Peyer's patch (tissue), 4 donors: Measurements from ENCODE around the gene CD48. TPM values are rescaled to one million over a fixed set of nuclear protein-coding genes. Genes with fewer than 3 reads are reported as not detected.
A peak's percentile ranks its signal among the peaks of the same experiment; 100 is the strongest.

Source experiments
- DNase-seq, 3 donors: peaks; one replicate each; pipeline ENCODE4 v3.0.0-alpha.2; 2017 to 2019
- H3K27ac ChIP-seq, 4 donors: fragments of 200-600 bp; sonication (generic); one replicate each; pipeline ENCODE4 v1.5.1; 2016 to 2019
- H3K27me3 ChIP-seq, 2 donors: fragments of 200-600 bp; sonication (generic); one replicate each; pipeline ENCODE4 v1.5.1; 2019
- H3K36me3 ChIP-seq, 3 donors: fragments of 200-600 bp; sonication (generic); one replicate each; pipeline ENCODE4 v1.5.1; 2016 to 2019
- H3K4me1 ChIP-seq, 4 donors: fragments of 200-600 bp; sonication (generic); one replicate each; pipeline ENCODE4 v1.5.1; 2016 to 2019
- H3K4me3 ChIP-seq, 4 donors: fragments of 200-600 bp; sonication (generic); 1 replicate in 3 of 4; 2 replicates in 1 of 4; pipeline ENCODE4 v1.5.1; 2016 to 2019; ENCODE audit warnings: mild to moderate bottlenecking in 1 of 4
- H3K9me3 ChIP-seq, 4 donors: fragments of 200-600 bp; sonication (generic); one replicate each; pipeline ENCODE4 v1.5.1; 2016 to 2019; ENCODE audit warnings: mild to moderate bottlenecking in 1 of 4
- POLR2A ChIP-seq, 2 donors: fragments of 450-650 bp; IDR thresholded peaks; one replicate each; pipeline ENCODE4 v1.5.1; 2017; ENCODE audit warnings: antibody characterized with exemption in 2 of 2, mild to moderate bottlenecking in 2 of 2, moderate library complexity in 2 of 2
- total RNA-seq, 4 donors: library from RNA; depleted of rRNA; stranded (reverse); fragments of >200 nt; gene quantifications; one replicate each; pipeline ENCODE4 v1.1.0, GENCODE V29; 2016
- TF ChIP-seq, protein P1 (sequence below), 6 experiments: fragments of 450-650 bp in 4 of 6; fragments of 200-600 bp in 2 of 6; sonication (generic) in 1 of 6; IDR thresholded peaks; one replicate each; pipeline ENCODE4 v1.5.1; 2017 to 2019; ENCODE audit warnings: antibody characterized with exemption in 6 of 6, mild to moderate bottlenecking in 3 of 6, moderate library complexity in 1 of 6

Gene CD48
- total RNA-seq, 4 donors from 2014 or later: 1.4 to 84.2 (median 9.9) TPM

DNA sequence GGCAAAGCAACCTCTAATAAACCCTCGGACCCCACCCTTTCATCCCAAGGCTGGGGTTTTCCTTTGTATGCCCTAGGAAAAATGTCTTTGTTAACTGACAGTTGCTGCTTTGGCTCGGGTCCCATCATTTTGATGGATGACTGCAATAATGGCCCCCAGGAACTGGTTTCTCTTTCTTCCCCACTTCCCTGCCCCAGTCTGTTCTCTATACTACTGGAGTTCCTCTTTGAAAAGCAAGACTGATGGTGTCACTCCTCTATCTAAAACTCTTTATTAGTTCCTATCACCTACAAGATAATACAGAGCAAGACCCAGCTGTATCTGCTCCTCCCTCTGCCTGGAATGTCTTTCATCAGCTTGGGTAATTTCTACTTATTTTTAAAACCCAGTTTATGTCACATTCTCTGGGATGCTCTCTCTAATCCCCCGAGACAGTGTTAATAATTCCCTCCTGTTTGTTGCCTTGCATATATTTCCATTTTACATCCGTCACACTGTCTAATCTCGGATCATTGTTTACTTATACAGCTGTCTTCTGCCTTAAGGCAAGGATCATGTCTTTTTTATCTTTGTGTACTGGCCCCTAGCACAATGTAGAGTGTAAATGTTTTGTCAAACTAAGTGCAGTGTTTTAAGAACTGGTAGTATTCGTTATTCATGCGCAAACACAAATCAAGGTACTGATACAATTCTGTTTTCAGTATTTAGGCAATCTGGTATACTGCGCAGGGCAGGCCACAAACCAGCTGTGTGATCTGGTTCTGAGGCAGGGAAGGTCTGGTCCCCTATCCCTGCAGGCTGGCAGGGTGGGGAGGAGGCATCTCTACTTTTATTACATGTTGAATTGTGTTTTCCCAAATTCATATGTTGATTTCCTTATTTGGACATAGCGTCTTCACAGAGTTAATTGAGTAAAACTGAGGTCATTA lies 80.8 kb downstream of the CD48 start:
- H3K27ac ChIP-seq: peak overlapping the region; percentile 26 to 65 (median 58)
- H3K9me3 ChIP-seq: no peaks in the 10 kb centered on the region
- DNase-seq: no peak
- no peaks in the 10 kb centered on the region for H3K4me1 ChIP-seq
- no peak overlapping the region for H3K4me3 ChIP-seq
- no peaks in the 10 kb centered on the region for H3K27me3 ChIP-seq
- TF ChIP-seq, protein P1, sequence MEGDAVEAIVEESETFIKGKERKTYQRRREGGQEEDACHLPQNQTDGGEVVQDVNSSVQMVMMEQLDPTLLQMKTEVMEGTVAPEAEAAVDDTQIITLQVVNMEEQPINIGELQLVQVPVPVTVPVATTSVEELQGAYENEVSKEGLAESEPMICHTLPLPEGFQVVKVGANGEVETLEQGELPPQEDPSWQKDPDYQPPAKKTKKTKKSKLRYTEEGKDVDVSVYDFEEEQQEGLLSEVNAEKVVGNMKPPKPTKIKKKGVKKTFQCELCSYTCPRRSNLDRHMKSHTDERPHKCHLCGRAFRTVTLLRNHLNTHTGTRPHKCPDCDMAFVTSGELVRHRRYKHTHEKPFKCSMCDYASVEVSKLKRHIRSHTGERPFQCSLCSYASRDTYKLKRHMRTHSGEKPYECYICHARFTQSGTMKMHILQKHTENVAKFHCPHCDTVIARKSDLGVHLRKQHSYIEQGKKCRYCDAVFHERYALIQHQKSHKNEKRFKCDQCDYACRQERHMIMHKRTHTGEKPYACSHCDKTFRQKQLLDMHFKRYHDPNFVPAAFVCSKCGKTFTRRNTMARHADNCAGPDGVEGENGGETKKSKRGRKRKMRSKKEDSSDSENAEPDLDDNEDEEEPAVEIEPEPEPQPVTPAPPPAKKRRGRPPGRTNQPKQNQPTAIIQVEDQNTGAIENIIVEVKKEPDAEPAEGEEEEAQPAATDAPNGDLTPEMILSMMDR (IDR thresholded peaks at IDR 0.05): no peak
- no peak for TF ChIP-seq POLR2A (IDR thresholded peaks at IDR 0.05)
- no peaks in the 10 kb centered on the region for H3K36me3 ChIP-seq

DNA sequence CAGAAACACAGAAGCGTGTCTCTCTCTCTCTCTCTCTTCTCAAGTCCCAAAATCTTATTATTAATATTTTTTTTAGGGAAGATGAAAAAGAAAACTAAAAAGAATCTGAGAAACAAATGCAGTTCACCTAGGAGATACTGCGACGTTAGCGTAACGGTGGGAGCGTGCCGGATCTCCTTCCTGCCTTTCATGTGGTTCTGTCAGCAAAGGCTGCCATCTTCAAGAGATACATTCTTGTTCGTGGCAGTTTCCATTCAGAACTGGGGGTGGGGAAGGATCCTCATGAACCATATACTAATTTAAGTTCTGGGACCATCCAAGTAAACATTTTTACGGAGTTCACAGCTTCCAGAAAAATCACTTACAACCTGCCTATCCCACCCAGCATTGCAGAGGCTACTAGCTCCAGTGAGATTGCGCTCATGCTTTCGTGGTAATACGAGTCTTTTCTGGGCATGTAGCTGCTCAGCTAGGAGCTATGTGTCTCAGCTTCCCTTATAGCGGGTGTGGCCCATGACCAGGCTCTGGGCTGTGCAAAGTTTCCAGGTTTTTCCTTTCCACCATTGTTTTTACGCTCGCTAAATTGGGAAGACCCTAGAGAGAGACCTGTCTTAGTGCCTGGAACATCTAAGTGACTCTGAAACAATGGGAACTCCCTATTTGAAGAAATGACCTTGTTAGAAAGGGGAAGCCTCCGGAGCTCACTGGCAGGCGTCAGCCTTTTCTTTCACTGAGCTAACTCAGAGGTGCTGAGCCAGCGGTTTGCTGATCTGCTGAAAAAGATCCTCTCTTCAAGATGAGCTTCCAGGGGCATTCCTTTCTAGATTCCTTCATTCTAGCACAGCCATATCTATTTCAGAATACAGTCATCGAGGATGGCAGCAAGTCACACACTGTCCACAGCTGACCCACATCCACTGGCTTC lies 82.1 kb downstream of the CD48 start:
- DNase-seq: peak in 2 of 3 donors; percentile 70 to 84
- no peaks in the 10 kb centered on the region for H3K27me3 ChIP-seq

DNA sequence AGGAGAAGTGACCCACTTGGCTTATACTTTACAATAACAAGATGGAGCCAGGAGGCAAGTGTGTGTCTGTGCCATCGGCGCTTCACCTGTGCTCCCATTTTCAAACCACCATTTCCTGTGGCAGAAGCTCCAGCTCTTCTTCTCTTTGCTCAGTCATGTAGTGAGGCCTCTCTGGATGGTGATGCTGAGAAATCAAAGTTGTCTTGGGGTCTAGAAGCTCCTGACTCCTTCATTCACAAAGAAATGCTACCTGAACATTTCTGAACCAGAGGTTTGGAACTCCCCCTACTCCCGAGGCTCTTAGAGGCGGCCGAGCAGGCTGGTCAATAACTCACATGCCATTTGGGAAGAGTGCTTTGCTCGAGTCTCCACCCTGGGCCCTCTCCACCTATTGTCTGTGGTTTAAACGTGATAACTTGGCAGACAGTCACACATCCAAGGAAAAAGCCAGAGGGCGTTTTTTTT lies 82.8 kb downstream of the CD48 start:
- H3K27ac ChIP-seq: peak overlapping the region; percentile 58 to 74 (median 66)
- H3K4me1 ChIP-seq: peaks cover 0 to 9% (median 0%) of the 10 kb centered on the region in 4 donors
- H3K4me3 ChIP-seq: no peak overlapping the region
- TF ChIP-seq, protein P1 (IDR thresholded peaks at IDR 0.05): no peak
- TF ChIP-seq POLR2A (IDR thresholded peaks at IDR 0.05): no peak
- H3K9me3 ChIP-seq: no peaks in the 10 kb centered on the region
- H3K36me3 ChIP-seq: no peaks in the 10 kb centered on the region
- DNase-seq: no peak
- no peaks in the 10 kb centered on the region for H3K27me3 ChIP-seq

More for the DNA sequence above, 82.1 kb downstream of the CD48 start:
- H3K4me3 ChIP-seq: no peak overlapping the region
- H3K27ac ChIP-seq: peak overlapping the region; percentile 58 to 74 (median 66)
- H3K9me3 ChIP-seq: no peaks in the 10 kb centered on the region
- H3K4me1 ChIP-seq: peaks cover 0 to 3% (median 0%) of the 10 kb centered on the region in 4 donors
- H3K36me3 ChIP-seq: no peaks in the 10 kb centered on the region
- TF ChIP-seq POLR2A (IDR thresholded peaks at IDR 0.05): no peak
- TF ChIP-seq, protein P1 (IDR thresholded peaks at IDR 0.05): no peak

Other genes with a start within 250 kb of the CD48 start
- gene SLAMF6, start 188.6 kb downstream of the CD48 start, total RNA-seq: 10 to 100 TPM in 1 of 4 donors, 1 to 10 TPM in 2, under 1 TPM in 1; 0.57 to 10.7 (median 5.2) TPM
- gene CD84, start 132.3 kb downstream of the CD48 start, total RNA-seq: 10 to 100 TPM in 1 of 4 donors, 1 to 10 TPM in 3; 2.7 to 24.8 (median 5.2) TPM
- gene SLAMF1, start 64.8 kb downstream of the CD48 start, total RNA-seq: 1 to 10 TPM in 3 of 4 donors, not detected in 1; 2.5 to 9.1 (median 6.0) TPM
- 1 to 10 TPM; 2.5 to 3.9 (median 2.7) TPM for gene SLAMF7, start 27.4 kb upstream of the CD48 start, total RNA-seq
- gene LY9, start 84.4 kb upstream of the CD48 start, total RNA-seq: 10 to 100 TPM in 1 of 4 donors, 1 to 10 TPM in 3; 1.6 to 39.6 (median 3.6) TPM
- gene CD244, start 151.1 kb upstream of the CD48 start, total RNA-seq: 1 to 10 TPM in 2 of 4 donors, under 1 TPM in 1, not detected in 1; 0.80 to 2.8 (median 1.3) TPM
- gene ITLN1, start 173.4 kb upstream of the CD48 start, total RNA-seq: 10 to 100 TPM; 14.4 to 45.0 (median 24.5) TPM
- 10 to 100 TPM; 37.0 to 76.7 (median 54.1) TPM for gene ITLN2, start 243.0 kb upstream of the CD48 start, total RNA-seq